Measurements from ENCODE around the gene SAFB. TPM values are rescaled to one million over a fixed set of nuclear protein-coding genes. Genes with fewer than 3 reads are reported as not detected.
A peak's percentile ranks its signal among the peaks of the same experiment; 100 is the strongest.

The SAFB gene
- total and polyA plus RNA-seq, 2 of the 13 experiments (the other 11 are each of a cell fraction or from before 2014, with no cell fraction given) = 21.0 to 28.4 TPM

GRCh38 chr19:5667751-5668271, 44.9 kb downstream of the SAFB start:
- no peaks in the 10 kb centered on the region for H3K9me3 ChIP-seq (ENCODE audit: low read length)
- no TSS peak for BruUV-seq (replicated peaks)
- TF ChIP-seq NR2F6 (IDR thresholded peaks at IDR 0.05) (no peak), NR2F6 (CRISPR knock-in tag; IDR thresholded peaks at IDR 0.05) (no peak), ZNF768 (CRISPR knock-in tag; IDR thresholded peaks at IDR 0.05) (no peak), MXD4 (CRISPR knock-in tag; IDR thresholded peaks at IDR 0.05) (no peak), RBFOX2 (IDR thresholded peaks at IDR 0.05; ENCODE audit: low read depth, low read length) (peak; percentile 22; the same call in 1 of the 2 replicates), ZNF383 (CRISPR knock-in tag; IDR thresholded peaks at IDR 0.05; ENCODE audit: borderline replicate concordance) (no peak), ZMAT3 (CRISPR knock-in tag; conservative IDR thresholded peaks at IDR 0.05) (no peak), AGO2 (optimal IDR thresholded peaks at IDR 0.05; ENCODE audit: low read depth, low read length) (peak; percentile 56), ZNF790 (CRISPR knock-in tag; IDR thresholded peaks at IDR 0.05; ENCODE audit: borderline replicate concordance) (no peak), RBM22 (optimal IDR thresholded peaks at IDR 0.05; ENCODE audit: low read length) (peak; percentile 54), HNRNPH1 (optimal IDR thresholded peaks at IDR 0.05; ENCODE audit: low read depth, low read length) (no peak)
- ATAC-seq = no peak
- no peak overlapping the region for H3K4me3 ChIP-seq (replicated peaks in 1 of 3; ENCODE audit: insufficient read depth in 1 of 3, low read depth in 2 of 3, low read length in 3 of 3)
- peaks cover 48 to 68% of the 10 kb centered on the region in 2 experiments for H3K36me3 ChIP-seq (replicated peaks in 1 of 2; ENCODE audit: control insufficient read depth in 1 of 2, insufficient read depth in 2 of 2, low read length in 2 of 2)
- ChIA-PET POLR2A (no interaction called here), CTCF (ENCODE audit: low intra/inter-chr PET ratio, low total read pairs) (no interaction called here)
- no peak overlapping the region for H3K9ac ChIP-seq (ENCODE audit: insufficient read depth, low read depth, low read length)
- no peaks in the 10 kb centered on the region for H3K79me2 ChIP-seq (ENCODE audit: insufficient read depth, low read length)
- no peaks in the 10 kb centered on the region for H3K27me3 ChIP-seq (ENCODE audit: control insufficient read depth in 1 of 2, insufficient read depth in 2 of 2, low read length in 2 of 2)
- no peak overlapping the region for H2AFZ ChIP-seq (ENCODE audit: low read length)
- 0 out of 2 replicates have a peak, but pooled peaks cover 9% of the 10 kb centered on the region for H4K20me1 ChIP-seq (ENCODE audit: insufficient read depth, low read length)
- no peak overlapping the region for H3K4me2 ChIP-seq (ENCODE audit: low read depth, low read length)
- H3K27ac ChIP-seq (ENCODE audit: extremely low read length, insufficient read depth, low read length) = no peak overlapping the region
- DNase-seq (ENCODE audit: low spot score) = no peak
- in situ Hi-C loops (cut with HindIII; ENCODE audit: extremely low pct_ligation_motif_present, low pct_unique_long_range_greater_than_20kb) = no loop called here
- WGBS (ENCODE audit: low lambda C conversion rate) = 95% methylated on average over 7 of the region's 22 CpGs
- intact Hi-C loops (cut with micrococcal nuclease; ENCODE audit: unreplicated experiment) = no loop called here
- peaks cover 15% of the 10 kb centered on the region for H3K4me1 ChIP-seq (ENCODE audit: insufficient read depth, low read length)
- FAIRE-seq = no peak

GRCh38 chr19:5669212-5669611, 46.3 kb downstream of the SAFB start:
- no TSS peak for BruUV-seq (replicated peaks)
- DNase-seq (ENCODE audit: low spot score) = no peak
- Histone ChIP-seq H3K36me3 (replicated peaks in 1 of 2; ENCODE audit: control insufficient read depth in 1 of 2, insufficient read depth in 2 of 2, low read length in 2 of 2) (peaks cover 40 to 54% of the 10 kb centered on the region in 2 experiments), H3K27me3 (ENCODE audit: control insufficient read depth in 1 of 2, insufficient read depth in 2 of 2, low read length in 2 of 2) (no peaks in the 10 kb centered on the region), H4K20me1 (ENCODE audit: insufficient read depth, low read length) (0 out of 2 replicates have a peak, but pooled peaks cover 9% of the 10 kb centered on the region), H3K9ac (ENCODE audit: insufficient read depth, low read depth, low read length) (no peak overlapping the region), H2AFZ (ENCODE audit: low read length) (no peak overlapping the region), H3K4me2 (ENCODE audit: low read depth, low read length) (no peak overlapping the region), H3K9me3 (ENCODE audit: low read length) (no peaks in the 10 kb centered on the region), H3K4me1 (ENCODE audit: insufficient read depth, low read length) (peaks cover 15% of the 10 kb centered on the region), H3K27ac (ENCODE audit: extremely low read length, insufficient read depth, low read length) (no peak overlapping the region), H3K79me2 (ENCODE audit: insufficient read depth, low read length) (no peaks in the 10 kb centered on the region), H3K4me3 (replicated peaks in 1 of 3; ENCODE audit: insufficient read depth in 1 of 3, low read depth in 2 of 3, low read length in 3 of 3) (no peak overlapping the region)
- no peak for ATAC-seq
- ChIA-PET CTCF (ENCODE audit: low intra/inter-chr PET ratio, low total read pairs) (no interaction called here), POLR2A (no interaction called here)
- TF ChIP-seq PRDM4 (CRISPR knock-in tag; IDR thresholded peaks at IDR 0.05; ENCODE audit: borderline replicate concordance) (no peak), AGO2 (optimal IDR thresholded peaks at IDR 0.05; ENCODE audit: low read depth, low read length) (peak; percentile 88)
- intact Hi-C loops (cut with micrococcal nuclease; ENCODE audit: unreplicated experiment) = no loop called here
- in situ Hi-C loops (cut with HindIII; ENCODE audit: extremely low pct_ligation_motif_present, low pct_unique_long_range_greater_than_20kb) = no loop called here
- 95% methylated on average over 11 of the region's 11 CpGs for WGBS (ENCODE audit: low lambda C conversion rate)
- FAIRE-seq = no peak
